Brain microvascular endothelial cell (primary cell): ENCODE data around the gene DRAM1.

Experiments used
- DNase-seq: peaks from one replicate; pipeline ENCODE4 v3.0.0-alpha.2; 2020
- H3K27ac ChIP-seq: fragments of 250-450 bp; sonication (Bioruptor Pico); 2 replicates; pipeline ENCODE4 v1.5.1; 2020; ENCODE audit warnings: mild to moderate bottlenecking, moderate library complexity
- H3K27me3 ChIP-seq: fragments of 250-450 bp; sonication (Bioruptor Pico); replicated peaks from 2 replicates; pipeline ENCODE4 v1.5.1; 2020; ENCODE audit warnings: mild to moderate bottlenecking
- H3K36me3 ChIP-seq: fragments of 250-450 bp; sonication (Bioruptor Pico); replicated peaks from 2 replicates; pipeline ENCODE4 v1.5.1; 2020; ENCODE audit warnings: mild to moderate bottlenecking
- H3K4me3 ChIP-seq: 2 replicates; pipeline ENCODE4 v1.5.1; 2011; ENCODE audit warnings: low read depth, mild to moderate bottlenecking, control low read depth, low read length, moderate library complexity
- in situ Hi-C: cut with HindIII; loops from 2 replicates; pipeline ENCODE4 v1.10.0; 2017; ENCODE audit warnings: low sequenced_read_pairs, low pct_ligation_motif_present
- TF ChIP-seq, protein P1 (sequence below): IDR thresholded peaks from 2 replicates; pipeline ENCODE4 v1.5.1; 2011; ENCODE audit warnings: low read depth, mild to moderate bottlenecking, moderate library complexity, low read length, control low read depth, inconsistent platforms; ENCODE audit errors: missing control alignments

Gene DRAM1

DNA sequence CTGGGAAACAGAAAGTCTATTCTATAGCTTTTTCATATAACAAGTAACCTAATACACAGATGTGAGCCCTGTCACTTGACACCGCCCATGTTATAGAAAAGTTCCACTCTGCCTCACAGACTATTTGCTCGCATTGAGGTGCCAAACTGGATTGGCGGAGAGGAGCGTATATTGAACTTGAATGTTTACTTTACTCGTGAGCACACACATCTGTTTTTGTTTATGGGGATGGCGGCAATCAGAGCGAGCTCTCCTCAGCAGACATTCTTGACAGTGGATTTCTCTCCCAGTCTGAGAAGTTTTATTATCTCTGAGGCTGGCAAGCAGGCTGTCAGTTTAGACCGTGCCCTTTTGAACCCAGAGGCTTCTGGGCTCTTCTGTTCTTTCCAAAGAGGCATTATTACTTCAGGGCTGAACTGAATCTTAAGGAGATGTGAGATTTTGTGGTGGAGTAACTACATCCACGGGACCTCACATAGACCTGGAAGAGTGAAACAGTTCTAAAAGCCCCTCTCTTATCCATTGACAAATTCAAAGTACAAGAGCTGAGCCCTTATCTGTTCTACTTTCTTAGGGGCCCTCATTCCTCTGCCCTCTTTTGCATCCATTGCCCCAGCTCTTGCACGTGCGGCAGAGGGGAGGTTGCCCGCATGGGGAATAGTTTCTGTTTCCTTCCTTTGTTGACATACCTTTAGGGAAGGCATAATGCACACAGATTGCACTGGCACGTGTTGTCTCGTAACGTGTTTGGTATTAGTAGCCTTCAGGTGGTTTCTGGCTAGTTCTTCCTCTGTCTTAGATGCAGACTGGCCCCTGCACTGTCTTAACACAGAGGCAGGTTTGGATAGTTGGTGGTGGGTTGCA is 68.2 kb downstream of the DRAM1 start:
- Histone ChIP-seq H3K4me3 (no peak overlapping the region), H3K27me3 (no peaks in the 10 kb centered on the region), H3K27ac (no peak overlapping the region), H3K36me3 (no peaks in the 10 kb centered on the region)
- DNase-seq = no peak
- in situ Hi-C loops = no loop called here
- TF ChIP-seq, protein P1, sequence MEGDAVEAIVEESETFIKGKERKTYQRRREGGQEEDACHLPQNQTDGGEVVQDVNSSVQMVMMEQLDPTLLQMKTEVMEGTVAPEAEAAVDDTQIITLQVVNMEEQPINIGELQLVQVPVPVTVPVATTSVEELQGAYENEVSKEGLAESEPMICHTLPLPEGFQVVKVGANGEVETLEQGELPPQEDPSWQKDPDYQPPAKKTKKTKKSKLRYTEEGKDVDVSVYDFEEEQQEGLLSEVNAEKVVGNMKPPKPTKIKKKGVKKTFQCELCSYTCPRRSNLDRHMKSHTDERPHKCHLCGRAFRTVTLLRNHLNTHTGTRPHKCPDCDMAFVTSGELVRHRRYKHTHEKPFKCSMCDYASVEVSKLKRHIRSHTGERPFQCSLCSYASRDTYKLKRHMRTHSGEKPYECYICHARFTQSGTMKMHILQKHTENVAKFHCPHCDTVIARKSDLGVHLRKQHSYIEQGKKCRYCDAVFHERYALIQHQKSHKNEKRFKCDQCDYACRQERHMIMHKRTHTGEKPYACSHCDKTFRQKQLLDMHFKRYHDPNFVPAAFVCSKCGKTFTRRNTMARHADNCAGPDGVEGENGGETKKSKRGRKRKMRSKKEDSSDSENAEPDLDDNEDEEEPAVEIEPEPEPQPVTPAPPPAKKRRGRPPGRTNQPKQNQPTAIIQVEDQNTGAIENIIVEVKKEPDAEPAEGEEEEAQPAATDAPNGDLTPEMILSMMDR = no peak

DNA sequence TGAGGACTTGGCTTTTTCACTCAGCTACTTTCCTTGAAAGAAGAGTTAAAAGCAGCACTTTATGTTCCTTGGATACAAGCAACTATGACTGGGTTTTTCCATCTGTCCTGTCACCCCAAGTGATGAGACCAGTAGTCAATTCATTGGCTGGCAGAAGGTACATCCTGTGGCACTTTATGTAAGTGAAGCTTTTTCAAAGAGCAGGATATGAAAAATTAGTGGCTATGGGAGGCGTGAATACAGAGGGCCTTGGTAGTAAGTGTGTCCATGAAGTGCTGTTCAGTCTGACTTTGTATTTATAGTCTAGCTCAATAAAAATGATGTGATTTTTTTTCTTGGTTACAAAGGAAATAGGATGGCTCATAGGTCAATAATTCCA is 68.8 kb downstream of the DRAM1 start:
- in situ Hi-C loops = no loop called here

DNA sequence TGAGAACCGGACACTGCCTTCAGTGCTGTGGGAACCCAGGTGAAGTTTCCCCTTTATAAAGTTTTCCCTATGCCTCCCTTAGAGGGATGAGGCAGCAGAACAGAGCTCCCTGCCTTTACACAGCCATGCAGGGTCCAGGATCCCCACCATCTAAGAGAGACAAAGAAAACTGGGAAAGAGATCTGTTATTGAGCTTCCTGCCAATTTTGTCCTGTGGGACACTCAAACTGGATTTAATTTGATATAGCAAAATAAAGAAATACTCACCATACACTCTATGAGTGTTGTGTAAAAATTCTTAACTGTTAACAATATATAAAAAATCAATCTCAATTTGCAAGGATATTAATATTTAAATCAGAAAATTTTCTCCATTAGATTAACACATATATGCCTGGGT is 69.9 kb downstream of the DRAM1 start:
- Histone ChIP-seq H3K27ac (no peak overlapping the region), H3K36me3 (no peaks in the 10 kb centered on the region), H3K4me3 (no peak overlapping the region), H3K27me3 (no peaks in the 10 kb centered on the region)
- in situ Hi-C loops = no loop called here
- TF ChIP-seq, protein P1 = no peak
- DNase-seq = no peak

More for the DNA sequence above, 68.8 kb downstream of the DRAM1 start:
- H3K4me3 ChIP-seq = no peak overlapping the region
- no peaks in the 10 kb centered on the region for H3K27me3 ChIP-seq
- no peak for DNase-seq
- H3K36me3 ChIP-seq = no peaks in the 10 kb centered on the region
- TF ChIP-seq, protein P1 = no peak
- no peak overlapping the region for H3K27ac ChIP-seq

DNA sequence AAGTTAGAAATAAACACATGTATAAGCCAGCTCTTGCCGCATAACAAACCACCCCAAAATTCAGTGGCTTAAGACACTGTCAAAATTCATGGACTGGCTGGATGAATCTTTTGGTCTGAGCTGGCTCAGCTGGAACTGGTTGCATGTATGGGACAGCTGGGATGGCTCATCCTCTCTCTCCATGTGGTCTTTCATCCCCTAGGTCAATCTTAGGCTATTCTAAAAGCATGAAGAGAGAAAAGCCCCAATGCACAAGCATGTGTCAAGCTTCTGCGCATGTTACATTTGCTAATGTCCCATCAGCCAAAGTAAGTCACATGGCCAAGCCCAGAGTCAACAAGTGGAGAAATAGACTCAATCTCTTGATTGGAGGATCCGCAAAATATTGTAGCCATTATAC is 71.0 kb downstream of the DRAM1 start:
- in situ Hi-C loops = no loop called here
- H3K4me3 ChIP-seq = no peak overlapping the region
- no peak overlapping the region for H3K27ac ChIP-seq
- H3K36me3 ChIP-seq = no peaks in the 10 kb centered on the region
- H3K27me3 ChIP-seq = no peaks in the 10 kb centered on the region
- DNase-seq = no peak
- TF ChIP-seq, protein P1 = no peak

DNA sequence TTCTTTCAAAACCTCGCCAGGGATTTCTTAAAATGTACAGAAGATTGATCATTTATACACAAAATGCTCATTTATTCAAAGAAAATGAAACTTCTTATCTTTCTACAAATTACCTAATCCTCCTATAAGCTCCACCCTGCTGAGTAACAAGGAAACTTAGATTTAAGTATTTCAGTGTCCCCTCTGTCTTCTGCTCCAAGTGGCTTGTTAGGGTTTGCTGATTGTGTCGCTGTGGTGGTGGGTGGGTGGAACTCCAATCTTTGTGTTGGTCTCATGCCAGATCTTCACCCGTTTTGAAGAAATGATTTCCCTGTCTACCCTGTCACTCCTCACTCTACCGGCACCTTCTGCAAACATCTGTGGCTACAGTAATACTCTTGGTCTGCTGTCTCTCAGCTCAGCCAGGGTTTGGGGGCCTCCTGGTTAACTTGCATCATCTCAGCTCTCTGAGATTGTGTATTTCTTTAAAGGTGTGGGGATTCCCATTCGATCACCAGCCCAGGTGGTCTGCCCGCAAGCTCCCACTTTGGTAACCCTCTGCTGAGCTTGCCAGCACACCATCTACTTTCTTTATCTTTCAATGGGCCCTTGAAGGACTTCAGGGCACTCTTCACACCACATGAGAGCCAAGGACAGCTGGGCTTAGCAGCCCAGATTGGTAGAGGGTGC is 73.8 kb downstream of the DRAM1 start:
- TF ChIP-seq, protein P1 = no peak
- H3K27ac ChIP-seq = no peak overlapping the region
- no peaks in the 10 kb centered on the region for H3K27me3 ChIP-seq
- H3K36me3 ChIP-seq = no peaks in the 10 kb centered on the region
- H3K4me3 ChIP-seq = no peak overlapping the region
- no peak for DNase-seq
- in situ Hi-C loops = no loop called here
